HFFc6 (cell line): ENCODE results near the gene SERTAD1. TPM values are rescaled to one million over a fixed set of nuclear protein-coding genes. Genes with fewer than 3 reads are reported as not detected.
A peak's percentile ranks its signal among the peaks of the same experiment; 100 is the strongest.
"Not testable (repeated sequence)": the region's sequence is repeated elsewhere in the genome, so short reads cannot be mapped to it uniquely, and the experiment has no call there.

Source experiments
- DNase-seq: peaks from one replicate; pipeline ENCODE4 v3.0.0-alpha.2; 2018
- H3K27ac Mint-ChIP-seq: 2 replicates; pipeline ENCODE4 v1.8.0; 2020; ENCODE audit warnings: mild to moderate bottlenecking, mixed read lengths
- H3K27me3 Mint-ChIP-seq: 2 replicates; pipeline ENCODE4 v1.8.0; 2021; ENCODE audit warnings: mild to moderate bottlenecking, moderate library complexity, mixed read lengths; ENCODE audit not compliant: insufficient read depth
- H3K36me3 Mint-ChIP-seq: 2 replicates; pipeline ENCODE4 v1.8.0; 2021; ENCODE audit warnings: low read depth, mixed read lengths
- H3K4me1 Mint-ChIP-seq: 2 replicates; pipeline ENCODE4 v1.8.0; 2020; ENCODE audit warnings: low read depth, mixed read lengths
- H3K4me3 Mint-ChIP-seq: 2 replicates; pipeline ENCODE4 v1.8.0; 2020; ENCODE audit warnings: mild to moderate bottlenecking, moderate library complexity, mixed read lengths
- H3K9me3 Mint-ChIP-seq: 2 replicates; pipeline ENCODE4 v1.8.0; 2020; ENCODE audit warnings: mild to moderate bottlenecking, mixed read lengths
- CTCF ChIP-seq: fragments of 200-600 bp; sonication (generic); IDR thresholded peaks from 2 replicates; pipeline ENCODE4 v1.5.0; 2021; ENCODE audit warnings: antibody characterized with exemption, mild to moderate bottlenecking
- total RNA-seq, 6 experiments: library from RNA; stranded (reverse); fragmentation: NEBNext Ultra II Directional; extraction: Animal tissue kit (Norgen Biotek cat#: 25700); gene quantifications; 2 replicates in 1 of 6; 3 replicates in 5 of 6; pipeline ENCODE4 v1.2.3, GENCODE V29; 2021

The SERTAD1 gene
- total RNA-seq, 6 experiments from 2014 or later, result 18.5 to 25.4 (median 21.2) TPM

DNA sequence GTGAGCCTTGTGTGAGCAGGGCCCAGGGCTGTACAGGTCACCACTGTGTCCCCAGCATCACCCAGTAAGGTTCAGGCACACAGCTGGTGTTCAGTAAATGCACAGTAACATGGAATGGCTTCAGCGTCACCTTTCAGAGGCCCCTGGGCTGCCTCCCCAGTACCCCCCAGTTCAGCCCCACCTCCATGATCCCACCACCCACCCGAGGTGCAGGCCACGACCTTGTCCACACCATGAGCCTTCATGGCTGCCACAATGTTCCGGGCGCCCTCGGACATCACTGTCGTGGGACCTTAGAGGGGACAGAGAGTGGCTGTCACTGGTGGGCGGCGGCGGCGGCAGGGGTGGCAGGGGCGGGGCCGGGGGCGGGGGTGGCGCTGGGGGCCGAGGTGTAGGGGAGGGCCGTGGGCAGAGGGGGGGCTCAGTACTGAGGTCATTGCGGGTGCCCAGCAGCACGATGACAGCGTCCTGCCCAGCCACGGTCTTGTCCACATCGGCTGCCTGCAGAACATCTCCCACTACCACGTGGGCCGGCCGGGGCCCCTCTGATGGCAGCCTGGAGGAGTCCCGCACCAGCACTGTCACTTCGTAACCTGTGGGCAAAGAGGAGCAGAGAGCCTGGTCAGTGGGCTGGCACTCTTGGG, 32.3 kb upstream of the SERTAD1 start:
- no peak for DNase-seq
- no peak for TF ChIP-seq CTCF
- no peak overlapping the region for H3K27ac Mint-ChIP-seq
- H3K36me3 Mint-ChIP-seq, result no peaks in the 10 kb centered on the region
- H3K4me3 Mint-ChIP-seq, result no peak overlapping the region
- no peaks in the 10 kb centered on the region for H3K9me3 Mint-ChIP-seq
- no peaks in the 10 kb centered on the region; the same call in 1 of the 2 replicates for H3K27me3 Mint-ChIP-seq
- no peaks in the 10 kb centered on the region for H3K4me1 Mint-ChIP-seq

DNA sequence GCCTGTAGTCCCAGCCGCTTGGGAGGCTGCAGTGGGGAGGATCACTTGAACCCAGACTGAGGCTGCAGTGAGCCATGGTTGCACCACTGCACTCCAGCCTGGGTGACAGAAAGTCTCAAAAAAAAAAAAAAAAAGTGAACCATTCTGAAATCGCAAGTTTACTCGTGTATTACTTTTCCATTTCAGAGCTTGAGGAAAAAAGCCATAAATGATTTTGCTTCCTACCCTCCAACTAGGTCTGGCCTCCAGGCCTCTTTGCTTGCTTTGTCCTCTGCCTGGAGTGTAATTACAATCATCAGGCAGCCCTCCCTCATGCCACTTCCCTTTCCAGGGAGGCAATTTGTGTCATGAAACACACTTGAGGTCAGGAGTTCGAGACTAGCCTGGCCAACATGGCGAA, 31.3 kb upstream of the SERTAD1 start:
- H3K27me3 Mint-ChIP-seq, result no peaks in the 10 kb centered on the region; the same call in 1 of the 2 replicates
- no peaks in the 10 kb centered on the region for H3K4me1 Mint-ChIP-seq
- H3K36me3 Mint-ChIP-seq, result no peaks in the 10 kb centered on the region
- no peak for TF ChIP-seq CTCF
- no peak overlapping the region for H3K27ac Mint-ChIP-seq
- no peaks in the 10 kb centered on the region for H3K9me3 Mint-ChIP-seq
- H3K4me3 Mint-ChIP-seq, result no peak overlapping the region
- no peak for DNase-seq

DNA sequence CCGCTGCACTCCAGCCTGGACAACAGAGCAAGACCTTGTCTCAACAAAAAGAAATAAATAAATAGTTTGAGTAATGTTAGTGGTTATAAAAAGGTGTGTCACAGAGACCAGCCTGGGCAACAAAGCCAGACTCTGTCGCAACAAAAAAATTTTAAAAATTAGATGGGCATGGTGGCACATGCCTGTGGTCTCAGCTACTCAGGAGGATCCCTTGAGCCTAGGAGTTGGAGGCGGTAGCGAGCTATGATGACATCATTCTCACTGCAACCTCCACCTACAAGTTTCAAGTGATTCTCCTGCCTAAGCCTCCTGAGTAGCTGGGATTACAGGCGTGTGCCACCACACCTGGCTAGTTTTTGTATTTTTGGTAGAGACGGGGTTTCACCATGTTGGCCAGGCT, 28.2 kb upstream of the SERTAD1 start:
- not testable (repeated sequence) for H3K36me3 Mint-ChIP-seq, H3K4me3 Mint-ChIP-seq, H3K4me1 Mint-ChIP-seq, H3K9me3 Mint-ChIP-seq, H3K27me3 Mint-ChIP-seq, H3K27ac Mint-ChIP-seq
- DNase-seq, result peak; percentile 28

DNA sequence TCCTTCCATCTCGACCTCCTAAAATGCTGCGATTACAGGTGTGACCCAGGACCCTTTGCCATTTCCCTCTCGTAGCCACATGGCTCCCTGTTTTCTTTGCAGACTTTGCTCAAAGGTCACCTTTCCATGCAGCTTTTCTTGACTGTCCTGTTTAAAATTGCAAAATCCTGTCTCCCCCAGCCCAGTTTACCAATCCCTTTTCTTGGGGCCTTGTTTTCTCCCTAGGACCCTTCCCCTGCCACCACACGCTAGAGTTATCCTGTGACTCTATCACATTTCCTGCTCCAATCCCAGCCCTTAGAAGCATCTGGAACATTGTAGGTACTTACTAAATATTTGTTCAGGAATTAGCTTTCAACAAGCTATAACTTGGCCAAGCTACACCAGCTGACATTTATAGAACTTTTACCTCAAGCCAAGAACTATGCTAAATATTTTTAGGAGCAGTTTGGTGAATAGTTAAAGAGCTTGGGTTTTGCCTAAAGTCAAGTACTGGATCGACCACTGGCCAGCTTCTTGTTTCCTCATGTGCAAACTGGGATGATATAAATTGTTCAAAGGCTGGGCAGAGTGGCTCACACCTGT, 27.5 kb upstream of the SERTAD1 start:
- H3K4me1 Mint-ChIP-seq, result no peaks in the 10 kb centered on the region
- no peak for TF ChIP-seq CTCF
- no peak for DNase-seq
- H3K9me3 Mint-ChIP-seq, result no peaks in the 10 kb centered on the region
- no peak overlapping the region for H3K27ac Mint-ChIP-seq
- H3K27me3 Mint-ChIP-seq, result no peaks in the 10 kb centered on the region
- H3K36me3 Mint-ChIP-seq, result no peaks in the 10 kb centered on the region
- H3K4me3 Mint-ChIP-seq, result no peak overlapping the region

- no peaks in the 10 kb centered on the region for H3K4me1 Mint-ChIP-seq
- H3K4me3 Mint-ChIP-seq, result no peak overlapping the region
- H3K27me3 Mint-ChIP-seq, result no peaks in the 10 kb centered on the region
- 0 out of 2 replicates have a peak, but pooled peaks cover 7% of the 10 kb centered on the region for H3K36me3 Mint-ChIP-seq
- TF ChIP-seq CTCF, result no peak
- DNase-seq, result no peak
- no peaks in the 10 kb centered on the region for H3K9me3 Mint-ChIP-seq
- H3K27ac Mint-ChIP-seq, result no peak overlapping the region
Observed at GRCh38 chr19:40452016-40452415, 26.2 kb upstream of the SERTAD1 start.

GRCh38 chr19:40450664-40451063, 24.9 kb upstream of the SERTAD1 start:
- H3K4me1 Mint-ChIP-seq, result peaks cover 5% of the 10 kb centered on the region
- H3K36me3 Mint-ChIP-seq, result 0 out of 2 replicates have a peak, but pooled peaks cover 7% of the 10 kb centered on the region
- TF ChIP-seq CTCF, result no peak
- no peak for DNase-seq
- H3K27me3 Mint-ChIP-seq, result no peaks in the 10 kb centered on the region
- H3K27ac Mint-ChIP-seq, result no peak overlapping the region
- no peaks in the 10 kb centered on the region for H3K9me3 Mint-ChIP-seq
- no peak overlapping the region for H3K4me3 Mint-ChIP-seq
